Uterus (tissue), 2 donors: Measurements from ENCODE around the gene IGSF3.

Experiments used
- POLR2A ChIP-seq, 2 donors: fragments of 450-650 bp; IDR thresholded peaks; one replicate each; pipeline ENCODE4 v1.6.1; 2016; ENCODE audit warnings: antibody characterized with exemption in 2 of 2, mild to moderate bottlenecking in 1 of 2, moderate library complexity in 1 of 2
- TF ChIP-seq, protein P1 (sequence below), 4 experiments: fragments of 200-600 bp in 2 of 4; fragments of 450-650 bp in 2 of 4; sonication (generic) in 2 of 4; IDR thresholded peaks; one replicate each; pipeline ENCODE4 v1.5.1; 2016 to 2019; ENCODE audit warnings: antibody characterized with exemption in 4 of 4, mild to moderate bottlenecking in 2 of 4, moderate library complexity in 1 of 4

DNA sequence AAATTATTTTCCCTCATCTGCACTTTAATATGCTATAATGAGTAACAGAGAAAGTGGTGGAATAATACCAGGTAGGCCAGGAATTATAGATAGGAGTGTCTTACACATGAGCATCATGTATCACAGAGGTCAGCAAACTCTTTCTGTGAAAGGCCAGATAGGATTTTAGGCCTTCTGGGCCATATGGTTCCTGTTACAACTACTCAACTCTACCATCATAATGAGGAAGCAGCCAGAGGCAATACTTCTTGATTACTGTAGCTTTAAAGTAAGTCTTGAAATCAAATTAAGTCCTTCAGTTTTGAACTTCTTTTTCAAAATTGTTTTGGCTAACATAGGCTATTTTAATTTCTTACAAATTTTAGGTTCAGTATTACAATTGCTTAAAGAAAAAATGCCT lies 32.1 kb upstream of the IGSF3 start:
- no peak for TF ChIP-seq POLR2A (IDR thresholded peaks at IDR 0.05)
- TF ChIP-seq, protein P1, sequence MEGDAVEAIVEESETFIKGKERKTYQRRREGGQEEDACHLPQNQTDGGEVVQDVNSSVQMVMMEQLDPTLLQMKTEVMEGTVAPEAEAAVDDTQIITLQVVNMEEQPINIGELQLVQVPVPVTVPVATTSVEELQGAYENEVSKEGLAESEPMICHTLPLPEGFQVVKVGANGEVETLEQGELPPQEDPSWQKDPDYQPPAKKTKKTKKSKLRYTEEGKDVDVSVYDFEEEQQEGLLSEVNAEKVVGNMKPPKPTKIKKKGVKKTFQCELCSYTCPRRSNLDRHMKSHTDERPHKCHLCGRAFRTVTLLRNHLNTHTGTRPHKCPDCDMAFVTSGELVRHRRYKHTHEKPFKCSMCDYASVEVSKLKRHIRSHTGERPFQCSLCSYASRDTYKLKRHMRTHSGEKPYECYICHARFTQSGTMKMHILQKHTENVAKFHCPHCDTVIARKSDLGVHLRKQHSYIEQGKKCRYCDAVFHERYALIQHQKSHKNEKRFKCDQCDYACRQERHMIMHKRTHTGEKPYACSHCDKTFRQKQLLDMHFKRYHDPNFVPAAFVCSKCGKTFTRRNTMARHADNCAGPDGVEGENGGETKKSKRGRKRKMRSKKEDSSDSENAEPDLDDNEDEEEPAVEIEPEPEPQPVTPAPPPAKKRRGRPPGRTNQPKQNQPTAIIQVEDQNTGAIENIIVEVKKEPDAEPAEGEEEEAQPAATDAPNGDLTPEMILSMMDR (IDR thresholded peaks at IDR 0.05): no peak
